Naive B cell (primary cell): ENCODE results near the gene OSBPL3. TPM values are rescaled to one million over a fixed set of nuclear protein-coding genes. Genes with fewer than 3 reads are reported as not detected.
"Not testable (repeated sequence)": the region's sequence is repeated elsewhere in the genome, so short reads cannot be mapped to it uniquely, and the experiment has no call there.

ENCODE experiments used
- ATAC-seq, 2 donors: fragments of 150-1000 bp; cut with Tn5 transposase; 2 replicates each; pipeline ENCODE4 v1.10.0; 2021; ENCODE audit warnings: low read depth in 2 of 2, mild to moderate bottlenecking in 2 of 2, moderate library complexity in 2 of 2
- DNase-seq: peaks from one replicate; pipeline ENCODE4 v3.0.0; 2022
- H3K27ac Mint-ChIP-seq, 6 donors: one replicate each; pipeline ENCODE4 v1.8.0; 2020 to 2022; ENCODE audit warnings: mild to moderate bottlenecking in 6 of 6, mixed read lengths in 6 of 6, moderate library complexity in 5 of 6, inconsistent platforms in 2 of 6
- H3K27me3 Mint-ChIP-seq, 3 donors: one replicate each; pipeline ENCODE4 v1.8.0; 2021 to 2022; ENCODE audit warnings: mixed read lengths in 3 of 3, mild to moderate bottlenecking in 1 of 3
- H3K36me3 Mint-ChIP-seq, 2 donors: one replicate each; pipeline ENCODE4 v1.8.0; 2020 to 2022; ENCODE audit warnings: mixed read lengths in 2 of 2, inconsistent platforms in 1 of 2, mild to moderate bottlenecking in 1 of 2
- H3K4me1 Mint-ChIP-seq, 3 donors: one replicate each; pipeline ENCODE4 v1.8.0; 2020 to 2022; ENCODE audit warnings: mixed read lengths in 3 of 3, inconsistent platforms in 1 of 3, mild to moderate bottlenecking in 1 of 3, moderate library complexity in 1 of 3
- H3K4me3 Mint-ChIP-seq, 8 donors: one replicate each; pipeline ENCODE4 v1.8.0; 2020 to 2022; ENCODE audit warnings: mild to moderate bottlenecking in 8 of 8, mixed read lengths in 8 of 8, moderate library complexity in 8 of 8, inconsistent platforms in 2 of 8
- H3K9me3 Mint-ChIP-seq, 7 donors: one replicate each; pipeline ENCODE4 v1.8.0; 2020 to 2022; ENCODE audit warnings: mixed read lengths in 7 of 7, mild to moderate bottlenecking in 5 of 7, inconsistent platforms in 2 of 7, moderate library complexity in 1 of 7
- polyA plus RNA-seq, 6 donors: library from polyadenylated mRNA; unstranded; fragments of 300-500 nt; fragmentation: Illumina TruSeq; gene quantifications; one replicate each; pipeline ENCODE4 v1.2.3, GENCODE V29; 2021; ENCODE audit warnings: low read depth in 6 of 6

The OSBPL3 gene
- polyA plus RNA-seq: 1 to 10 TPM; 2.3 to 8.2 (median 6.5) TPM

- H3K36me3 Mint-ChIP-seq: no peaks in the 10 kb centered on the region
- DNase-seq (peak; percentile 92), ATAC-seq (peak; percentile 82 to 83)
- peaks cover 34 to 46% (median 44%) of the 10 kb centered on the region in 3 donors for H3K4me1 Mint-ChIP-seq
- peak within 1 kb of the TSS; percentile 88 to 98 (median 96) for H3K27ac Mint-ChIP-seq
- peak within 1 kb of the TSS; percentile 91 to 99 (median 98) for H3K4me3 Mint-ChIP-seq
- no peaks in the 10 kb centered on the region for H3K27me3 Mint-ChIP-seq
- no peaks in the 10 kb centered on the region for H3K9me3 Mint-ChIP-seq
These were observed at the start of gene OSBPL3 for GRCh38 chr7:24979863-24980533. Gene OSBPL3, minus strand, starts transcription at chr7:24980178. Its CDS starts 87,706 bp downstream, at chr7:24892472.

GRCh38 chr7:25029075-25029474, 49.1 kb upstream of the OSBPL3 start:
- peaks cover 8 to 19% (median 19%) of the 10 kb centered on the region in 3 donors for H3K27me3 Mint-ChIP-seq
- no peak for ATAC-seq
- H3K4me3 Mint-ChIP-seq: no peak overlapping the region
- no peaks in the 10 kb centered on the region for H3K9me3 Mint-ChIP-seq
- no peak overlapping the region for H3K27ac Mint-ChIP-seq
- DNase-seq: no peak
- no peaks in the 10 kb centered on the region for H3K36me3 Mint-ChIP-seq
- no peaks in the 10 kb centered on the region for H3K4me1 Mint-ChIP-seq

GRCh38 chr7:25028370-25029021, 48.5 kb upstream of the OSBPL3 start:
- DNase-seq (no peak), ATAC-seq (no peak)
- no peak overlapping the region for H3K27ac Mint-ChIP-seq
- H3K36me3 Mint-ChIP-seq: no peaks in the 10 kb centered on the region
- H3K4me3 Mint-ChIP-seq: no peak overlapping the region
- H3K9me3 Mint-ChIP-seq: no peaks in the 10 kb centered on the region
- peaks cover 8 to 19% (median 19%) of the 10 kb centered on the region in 3 donors for H3K27me3 Mint-ChIP-seq
- no peaks in the 10 kb centered on the region for H3K4me1 Mint-ChIP-seq

- no peak overlapping the region for H3K27ac Mint-ChIP-seq
- H3K36me3 Mint-ChIP-seq: no peaks in the 10 kb centered on the region
- no peaks in the 10 kb centered on the region for H3K4me1 Mint-ChIP-seq
- ATAC-seq (no peak), DNase-seq (no peak)
- H3K4me3 Mint-ChIP-seq: no peak overlapping the region
- peaks cover 8 to 19% (median 19%) of the 10 kb centered on the region in 3 donors for H3K27me3 Mint-ChIP-seq
- no peaks in the 10 kb centered on the region for H3K9me3 Mint-ChIP-seq
These were observed 46.2 kb upstream of the OSBPL3 start for GRCh38 chr7:25026156-25026555.

- ATAC-seq: no peak
- H3K27me3 Mint-ChIP-seq: peaks cover 8 to 19% (median 19%) of the 10 kb centered on the region in 3 donors
- H3K9me3 Mint-ChIP-seq: no peaks in the 10 kb centered on the region
These were observed 45.3 kb upstream of the OSBPL3 start for GRCh38 chr7:25025218-25025671.

GRCh38 chr7:25024066-25024465, 44.1 kb upstream of the OSBPL3 start:
- H3K4me3 Mint-ChIP-seq: no peak overlapping the region
- ATAC-seq (no peak), DNase-seq (no peak)
- H3K9me3 Mint-ChIP-seq: no peaks in the 10 kb centered on the region
- H3K4me1 Mint-ChIP-seq: no peaks in the 10 kb centered on the region
- H3K36me3 Mint-ChIP-seq: no peaks in the 10 kb centered on the region
- H3K27ac Mint-ChIP-seq: no peak overlapping the region
- peaks cover 8 to 19% (median 19%) of the 10 kb centered on the region in 3 donors for H3K27me3 Mint-ChIP-seq

More at GRCh38 chr7:25025218-25025671, 45.3 kb upstream of the OSBPL3 start:
- no peaks in the 10 kb centered on the region for H3K4me1 Mint-ChIP-seq
- H3K36me3 Mint-ChIP-seq: no peaks in the 10 kb centered on the region
- no peak for DNase-seq
- no peak overlapping the region for H3K4me3 Mint-ChIP-seq
- peak overlapping the region in 1 of 6 donors; percentile 81 for H3K27ac Mint-ChIP-seq

- ATAC-seq, DNase-seq, H3K4me3 Mint-ChIP-seq, H3K36me3 Mint-ChIP-seq, H3K4me1 Mint-ChIP-seq, H3K9me3 Mint-ChIP-seq, H3K27me3 Mint-ChIP-seq, H3K27ac Mint-ChIP-seq: not testable (repeated sequence)
These were observed 37.7 kb upstream of the OSBPL3 start for GRCh38 chr7:25017671-25018070.

GRCh38 chr7:25014756-25015155, 34.8 kb upstream of the OSBPL3 start:
- no peak for ATAC-seq
- Mint-ChIP-seq H3K27ac (no peak overlapping the region), H3K4me1 (no peaks in the 10 kb centered on the region), H3K9me3 (peaks cover 0 to under 1% (median 0%) of the 10 kb centered on the region in 7 donors), H3K4me3 (no peak overlapping the region), H3K36me3 (peaks cover 0 to 4% of the 10 kb centered on the region in 2 donors), H3K27me3 (peaks cover 0 to 4% (median 0%) of the 10 kb centered on the region in 3 donors)
- no peak for DNase-seq

- DNase-seq, H3K27ac Mint-ChIP-seq, H3K4me1 Mint-ChIP-seq, H3K36me3 Mint-ChIP-seq, H3K27me3 Mint-ChIP-seq, H3K4me3 Mint-ChIP-seq, ATAC-seq, H3K9me3 Mint-ChIP-seq: not testable (repeated sequence)
These were observed 32.7 kb upstream of the OSBPL3 start for GRCh38 chr7:25012710-25013109.

- no peak overlapping the region for H3K4me3 Mint-ChIP-seq
- no peaks in the 10 kb centered on the region for H3K4me1 Mint-ChIP-seq
- H3K9me3 Mint-ChIP-seq: peaks cover 0 to 9% (median 0%) of the 10 kb centered on the region in 7 donors
- ATAC-seq (no peak), DNase-seq (no peak)
- H3K27me3 Mint-ChIP-seq: peaks cover 0 to 4% (median 0%) of the 10 kb centered on the region in 3 donors
- H3K36me3 Mint-ChIP-seq: peaks cover 0 to 4% of the 10 kb centered on the region in 2 donors
- H3K27ac Mint-ChIP-seq: no peak overlapping the region
These were observed 32.3 kb upstream of the OSBPL3 start for GRCh38 chr7:25012254-25012653.

GRCh38 chr7:25009257-25009656, 29.3 kb upstream of the OSBPL3 start:
- Mint-ChIP-seq H3K4me1 (no peaks in the 10 kb centered on the region), H3K4me3 (no peak overlapping the region), H3K36me3 (peaks cover 0 to 4% of the 10 kb centered on the region in 2 donors), H3K27me3 (peaks cover 0 to under 1% (median 0%) of the 10 kb centered on the region in 3 donors), H3K9me3 (peaks cover 0 to 9% (median 0%) of the 10 kb centered on the region in 7 donors), H3K27ac (no peak overlapping the region)
- no peak for ATAC-seq
- no peak for DNase-seq

- Mint-ChIP-seq H3K4me3 (no peak overlapping the region), H3K27me3 (peaks cover 0 to 8% (median 0%) of the 10 kb centered on the region in 3 donors), H3K4me1 (no peaks in the 10 kb centered on the region), H3K9me3 (peaks cover 0 to 9% (median 0%) of the 10 kb centered on the region in 7 donors), H3K36me3 (peaks cover 0 to 4% of the 10 kb centered on the region in 2 donors), H3K27ac (no peak overlapping the region)
- DNase-seq (no peak), ATAC-seq (no peak)
These were observed 27.7 kb upstream of the OSBPL3 start for GRCh38 chr7:25007668-25008067.

GRCh38 chr7:25006276-25006675, 26.3 kb upstream of the OSBPL3 start:
- DNase-seq: no peak
- peaks cover 0 to 12% (median 0%) of the 10 kb centered on the region in 3 donors for H3K27me3 Mint-ChIP-seq
- H3K9me3 Mint-ChIP-seq: peaks cover 0 to 10% (median 6%) of the 10 kb centered on the region in 7 donors
- no peak overlapping the region for H3K4me3 Mint-ChIP-seq
- ATAC-seq: no peak
- H3K27ac Mint-ChIP-seq: no peak overlapping the region
- H3K4me1 Mint-ChIP-seq: no peaks in the 10 kb centered on the region
- peaks cover 3 to 4% of the 10 kb centered on the region in 2 donors for H3K36me3 Mint-ChIP-seq

GRCh38 chr7:25005658-25006057, 25.7 kb upstream of the OSBPL3 start:
- DNase-seq (no peak), ATAC-seq (no peak)
- Mint-ChIP-seq H3K27me3 (peaks cover 0 to 16% (median 5%) of the 10 kb centered on the region in 3 donors), H3K4me3 (no peak overlapping the region), H3K36me3 (peaks cover 4 to 9% of the 10 kb centered on the region in 2 donors), H3K27ac (no peak overlapping the region), H3K9me3 (peaks cover 4 to 16% (median 12%) of the 10 kb centered on the region in 7 donors), H3K4me1 (no peaks in the 10 kb centered on the region)
